ENCODE measurements around the gene ELF5. TPM values are rescaled to one million over a fixed set of nuclear protein-coding genes. Genes with fewer than 3 reads are reported as not detected.

ELF5 gene
- total and polyA plus RNA-seq, 11 donors = not detected

- intact Hi-C loops (cut with DNase I) = no loop called here
- TF ChIP-seq, protein P1, sequence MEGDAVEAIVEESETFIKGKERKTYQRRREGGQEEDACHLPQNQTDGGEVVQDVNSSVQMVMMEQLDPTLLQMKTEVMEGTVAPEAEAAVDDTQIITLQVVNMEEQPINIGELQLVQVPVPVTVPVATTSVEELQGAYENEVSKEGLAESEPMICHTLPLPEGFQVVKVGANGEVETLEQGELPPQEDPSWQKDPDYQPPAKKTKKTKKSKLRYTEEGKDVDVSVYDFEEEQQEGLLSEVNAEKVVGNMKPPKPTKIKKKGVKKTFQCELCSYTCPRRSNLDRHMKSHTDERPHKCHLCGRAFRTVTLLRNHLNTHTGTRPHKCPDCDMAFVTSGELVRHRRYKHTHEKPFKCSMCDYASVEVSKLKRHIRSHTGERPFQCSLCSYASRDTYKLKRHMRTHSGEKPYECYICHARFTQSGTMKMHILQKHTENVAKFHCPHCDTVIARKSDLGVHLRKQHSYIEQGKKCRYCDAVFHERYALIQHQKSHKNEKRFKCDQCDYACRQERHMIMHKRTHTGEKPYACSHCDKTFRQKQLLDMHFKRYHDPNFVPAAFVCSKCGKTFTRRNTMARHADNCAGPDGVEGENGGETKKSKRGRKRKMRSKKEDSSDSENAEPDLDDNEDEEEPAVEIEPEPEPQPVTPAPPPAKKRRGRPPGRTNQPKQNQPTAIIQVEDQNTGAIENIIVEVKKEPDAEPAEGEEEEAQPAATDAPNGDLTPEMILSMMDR (IDR thresholded peaks at IDR 0.05) = no peak
- no peak for TF ChIP-seq POLR2A (IDR thresholded peaks at IDR 0.05)
- Histone ChIP-seq H3K27me3 (peaks cover 0 to 16% (median 0%) of the 10 kb centered on the region in 9 donors), H3K36me3 (no peaks in the 10 kb centered on the region), H3K4me3 (no peak overlapping the region), H3K9me3 (no peaks in the 10 kb centered on the region), H3K27ac (no peak overlapping the region), H3K4me1 (peaks cover 0 to 19% (median 0%) of the 10 kb centered on the region in 12 donors)
- WGBS, 4 donors = 79 to 94% (median 89%) methylated on average over 3 of the region's 3 CpGs
- no peak for DNase-seq
- ATAC-seq = no peak
These were observed 10.6 kb downstream of the ELF5 start for GRCh38 chr11:34502949-34503348.

GRCh38 chr11:34501949-34502348 lies 11.6 kb downstream of the ELF5 start:
- DNase-seq = no peak
- intact Hi-C loops (cut with DNase I) = no loop called here
- H3K4me1 ChIP-seq = peaks cover 0 to 19% (median 0%) of the 10 kb centered on the region in 12 donors
- TF ChIP-seq, protein P1 (IDR thresholded peaks at IDR 0.05) = no peak
- no peak for TF ChIP-seq POLR2A (IDR thresholded peaks at IDR 0.05)
- H3K4me3 ChIP-seq = no peak overlapping the region
- H3K36me3 ChIP-seq = no peaks in the 10 kb centered on the region
- 16 to 32% (median 25%) methylated on average over 2 of the region's 2 CpGs for WGBS, 4 donors
- no peak for ATAC-seq
- H3K27ac ChIP-seq = no peak overlapping the region
- peaks cover 0 to 16% (median 0%) of the 10 kb centered on the region in 9 donors for H3K27me3 ChIP-seq
- no peaks in the 10 kb centered on the region for H3K9me3 ChIP-seq

DNA sequence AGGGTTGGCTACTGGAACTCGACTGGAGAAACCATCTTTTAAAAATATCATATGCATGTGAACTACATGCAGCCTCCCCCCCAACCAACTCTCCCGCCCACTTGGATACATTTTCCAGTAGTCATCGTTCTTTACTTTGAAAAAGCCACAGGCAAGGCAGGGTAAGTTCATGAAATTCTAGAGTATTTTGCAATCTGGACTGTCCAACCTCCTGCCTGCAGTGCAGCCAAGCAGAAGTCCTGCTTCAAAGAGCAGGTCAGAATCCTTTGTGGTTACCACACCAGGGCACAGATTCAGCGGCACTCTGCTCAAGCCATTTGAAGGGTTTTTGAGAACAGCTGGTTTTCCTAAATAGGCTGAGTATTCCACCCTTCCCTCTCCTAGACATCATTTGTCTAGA lies 12.1 kb downstream of the ELF5 start:
- WGBS, 4 donors = 69 to 78% (median 75%) methylated on average over 4 of the region's 4 CpGs
- no peaks in the 10 kb centered on the region for H3K36me3 ChIP-seq
- ATAC-seq (peak in 1 of 4 donors; percentile 69), DNase-seq (no peak)
- H3K27me3 ChIP-seq = peaks cover 0 to 16% (median 0%) of the 10 kb centered on the region in 9 donors
- H3K4me1 ChIP-seq = peaks cover 0 to 19% (median 0%) of the 10 kb centered on the region in 12 donors
- H3K4me3 ChIP-seq = no peak overlapping the region
- intact Hi-C loops (cut with DNase I) = no loop called here
- TF ChIP-seq, protein P1 (IDR thresholded peaks at IDR 0.05) = no peak
- no peak for TF ChIP-seq POLR2A (IDR thresholded peaks at IDR 0.05)
- H3K9me3 ChIP-seq = no peaks in the 10 kb centered on the region
- no peak overlapping the region for H3K27ac ChIP-seq

GRCh38 chr11:34499719-34500500 lies 13.7 kb downstream of the ELF5 start:
- WGBS, 4 donors = 55 to 84% (median 75%) methylated on average over 3 of the region's 3 CpGs
- no peak for TF ChIP-seq POLR2A (IDR thresholded peaks at IDR 0.05)
- TF ChIP-seq, protein P1 (IDR thresholded peaks at IDR 0.05) = no peak
- H3K9me3 ChIP-seq = no peaks in the 10 kb centered on the region
- H3K4me3 ChIP-seq = no peak overlapping the region
- H3K36me3 ChIP-seq = no peaks in the 10 kb centered on the region
- DNase-seq (no peak), ATAC-seq (no peak)
- peaks cover 0 to 16% (median 0%) of the 10 kb centered on the region in 9 donors for H3K27me3 ChIP-seq
- peaks cover 0 to 19% (median 0%) of the 10 kb centered on the region in 12 donors for H3K4me1 ChIP-seq
- no peak overlapping the region for H3K27ac ChIP-seq
- intact Hi-C loops (cut with DNase I) = loop anchor here in 9 of 10 donors (10.0 kb wide), 6 partner anchors 135 to 695 kb away; no protein-coding TSS in a partner anchor
